Keratinocyte (primary cell): ENCODE data around the gene GABARAPL1.
"Not testable (repeated sequence)": the region's sequence is repeated elsewhere in the genome, so short reads cannot be mapped to it uniquely, and the experiment has no call there.

Experiments used
- EZH2 ChIP-seq: IDR thresholded peaks from one replicate; pipeline ENCODE4 v1.6.1; 2012; ENCODE audit warnings: inconsistent platforms, mild to moderate bottlenecking, low read length, moderate library complexity
- TF ChIP-seq, protein P1 (sequence below), 3 experiments: IDR thresholded peaks in 1 of 3; conservative IDR thresholded peaks in 1 of 3; optimal IDR thresholded peaks in 1 of 3; 2 replicates in 2 of 3; 3 replicates in 1 of 3; pipeline versions ENCODE3 to v1.5.1; 2011; ENCODE audit warnings: low read length in 3 of 3, mild to moderate bottlenecking in 3 of 3, moderate library complexity in 2 of 3, control low read depth in 1 of 3, inconsistent platforms in 1 of 3; ENCODE audit not compliant: insufficient read depth in 2 of 3; ENCODE audit errors: extremely low read depth in 1 of 3

DNA sequence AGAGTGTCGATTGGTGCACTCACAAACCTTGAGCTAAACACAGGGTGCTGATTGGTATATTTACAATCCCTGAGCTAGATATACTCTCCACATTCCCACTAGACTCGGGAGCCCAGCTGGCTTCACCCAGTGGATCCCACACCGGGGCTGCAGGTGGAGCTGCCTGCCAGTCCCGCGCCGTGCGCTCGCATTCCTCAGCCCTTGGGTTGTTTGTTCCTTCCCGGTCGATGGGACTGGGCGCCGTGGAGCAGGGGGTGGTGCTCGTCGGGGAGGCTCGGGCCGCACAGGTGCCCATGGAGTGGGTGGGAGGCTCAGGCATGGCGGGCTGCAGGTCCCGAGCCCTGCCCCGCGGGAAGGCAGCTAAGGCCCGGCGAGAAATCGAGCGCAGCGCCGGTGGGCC, 12.7 kb downstream of the GABARAPL1 start:
- TF ChIP-seq, protein P1, sequence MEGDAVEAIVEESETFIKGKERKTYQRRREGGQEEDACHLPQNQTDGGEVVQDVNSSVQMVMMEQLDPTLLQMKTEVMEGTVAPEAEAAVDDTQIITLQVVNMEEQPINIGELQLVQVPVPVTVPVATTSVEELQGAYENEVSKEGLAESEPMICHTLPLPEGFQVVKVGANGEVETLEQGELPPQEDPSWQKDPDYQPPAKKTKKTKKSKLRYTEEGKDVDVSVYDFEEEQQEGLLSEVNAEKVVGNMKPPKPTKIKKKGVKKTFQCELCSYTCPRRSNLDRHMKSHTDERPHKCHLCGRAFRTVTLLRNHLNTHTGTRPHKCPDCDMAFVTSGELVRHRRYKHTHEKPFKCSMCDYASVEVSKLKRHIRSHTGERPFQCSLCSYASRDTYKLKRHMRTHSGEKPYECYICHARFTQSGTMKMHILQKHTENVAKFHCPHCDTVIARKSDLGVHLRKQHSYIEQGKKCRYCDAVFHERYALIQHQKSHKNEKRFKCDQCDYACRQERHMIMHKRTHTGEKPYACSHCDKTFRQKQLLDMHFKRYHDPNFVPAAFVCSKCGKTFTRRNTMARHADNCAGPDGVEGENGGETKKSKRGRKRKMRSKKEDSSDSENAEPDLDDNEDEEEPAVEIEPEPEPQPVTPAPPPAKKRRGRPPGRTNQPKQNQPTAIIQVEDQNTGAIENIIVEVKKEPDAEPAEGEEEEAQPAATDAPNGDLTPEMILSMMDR (optimal IDR thresholded peaks at IDR 0.05 in 1 of 3, IDR thresholded peaks at IDR 0.05 in 1 of 3, conservative IDR thresholded peaks at IDR 0.05 in 1 of 3; ENCODE audit: extremely low read depth in 1 of 3, insufficient read depth in 2 of 3, low read length in 3 of 3) = not testable (repeated sequence)
- not testable (repeated sequence) for TF ChIP-seq EZH2
